B cell (primary cell): ENCODE data around the gene SAMD5. TPM values are rescaled to one million over a fixed set of nuclear protein-coding genes. Genes with fewer than 3 reads are reported as not detected.

Source experiments
- ATAC-seq: fragments of 200-7000 bp; cut with Tn5 transposase; one replicate; pipeline ENCODE4 v1.10.0; 2021; ENCODE audit warnings: low read depth, mild to moderate bottlenecking, moderate number of reproducible peaks, moderate library complexity
- CTCF ChIA-PET: fragments of 350-600 bp; sonication (Branson Sonifier 250); formaldehyde crosslinking; loops from one replicate; lab custom pipeline; 2021; ENCODE audit warnings: antibody characterized with exemption, inconsistent platforms; lab: Charles Lee
- POLR2A ChIA-PET: fragments of 350-600 bp; sonication (Branson Sonifier 250); formaldehyde crosslinking; loops from one replicate; lab custom pipeline; 2021; ENCODE audit warnings: antibody characterized with exemption; lab: Charles Lee
- DNase-seq: peaks from one replicate; pipeline ENCODE4 v3.0.0; 2013
- H2AFZ ChIP-seq: 2 replicates; pipeline ENCODE4 v1.6.1; 2012; ENCODE audit warnings: mild to moderate bottlenecking, low read depth, low read length; ENCODE audit not compliant: insufficient read depth, poor library complexity, severe bottlenecking
- H3K27ac ChIP-seq, 2 donors: 1 replicate in 1 of 2; 2 replicates in 1 of 2; pipeline ENCODE4 v1.5.1; 2012 to 2013; ENCODE audit warnings: low read length in 2 of 2, mild to moderate bottlenecking in 2 of 2, moderate library complexity in 1 of 2
- H3K27me3 ChIP-seq, 4 experiments: fragments of 200-600 bp in 1 of 4; sonication (generic) in 1 of 4; replicated peaks in 1 of 4; 1 replicate in 2 of 4; 2 replicates in 2 of 4; pipeline versions ENCODE4 v1.6.1 to v1.7.0; 2013 to 2016; ENCODE audit warnings: low read length in 3 of 4, mild to moderate bottlenecking in 2 of 4, mixed read lengths in 1 of 4, moderate library complexity in 1 of 4; ENCODE audit not compliant: insufficient read depth in 4 of 4, control insufficient read depth in 3 of 4; ENCODE audit errors: control extremely low read depth in 1 of 4
- H3K36me3 ChIP-seq, 2 experiments: replicated peaks in 1 of 2; 1 replicate in 1 of 2; 2 replicates in 1 of 2; pipeline versions ENCODE4 v1.6.1 to v1.7.1; 2013; ENCODE audit warnings: low read length in 1 of 2; ENCODE audit not compliant: insufficient read depth in 2 of 2, control insufficient read depth in 1 of 2; ENCODE audit errors: control extremely low read depth in 1 of 2, extremely low read depth in 1 of 2
- H3K4me1 ChIP-seq, 2 donors: fragments of 200-600 bp in 1 of 2; sonication (generic) in 1 of 2; 1 replicate in 1 of 2; 2 replicates in 1 of 2; pipeline versions ENCODE4 v1.5.1 to v1.6.1; 2013 to 2017; ENCODE audit warnings: low read length in 2 of 2; ENCODE audit not compliant: control insufficient read depth in 2 of 2, insufficient read depth in 2 of 2
- H3K4me2 ChIP-seq: replicated peaks from 2 replicates; pipeline ENCODE3; 2012; ENCODE audit warnings: mild to moderate bottlenecking, low read depth, low read length; ENCODE audit not compliant: poor library complexity, severe bottlenecking
- H3K4me3 ChIP-seq, 5 experiments: fragments of 200-600 bp in 1 of 5; sonication (generic) in 1 of 5; 1 replicate in 3 of 5; 2 replicates in 2 of 5; pipeline versions ENCODE4 v1.5.1 to v1.7.0; 2011 to 2016; ENCODE audit warnings: low read length in 4 of 5, mild to moderate bottlenecking in 4 of 5, low read depth in 2 of 5, control low read depth in 1 of 5, moderate library complexity in 1 of 5; ENCODE audit not compliant: insufficient read depth in 1 of 5; ENCODE audit errors: control extremely low read depth in 1 of 5, extremely low read depth in 1 of 5
- H3K79me2 ChIP-seq: fragments of 200-600 bp; sonication (generic); one replicate; pipeline ENCODE4 v1.6.0; 2016; ENCODE audit warnings: low read length; ENCODE audit not compliant: control insufficient read depth, insufficient read depth
- H3K9ac ChIP-seq: fragments of 200-600 bp; sonication (generic); 2 replicates; pipeline ENCODE4 v1.6.1; 2017; ENCODE audit warnings: mild to moderate bottlenecking, low read length, moderate library complexity
- H3K9me3 ChIP-seq, 3 donors: one replicate each; pipeline versions ENCODE4 v1.6.1 to v1.7.1; 2013; ENCODE audit warnings: low read length in 2 of 3; ENCODE audit not compliant: control insufficient read depth in 2 of 3, insufficient read depth in 1 of 3; ENCODE audit errors: control extremely low read depth in 1 of 3
- H4K20me1 ChIP-seq: 2 replicates; pipeline ENCODE4 v1.6.0; 2012; ENCODE audit warnings: mild to moderate bottlenecking, low read length; ENCODE audit not compliant: insufficient read depth, control insufficient read depth, poor library complexity, severe bottlenecking
- H3K27ac Mint-ChIP-seq: one replicate; pipeline ENCODE4 v1.8.0; 2021; ENCODE audit warnings: mixed read lengths
- H3K27me3 Mint-ChIP-seq: one replicate; pipeline ENCODE4 v1.8.0; 2021; ENCODE audit warnings: mixed read lengths
- H3K4me1 Mint-ChIP-seq: one replicate; pipeline ENCODE4 v1.8.0; 2021; ENCODE audit warnings: mixed read lengths
- H3K4me3 Mint-ChIP-seq: one replicate; pipeline ENCODE4 v1.8.0; 2021; ENCODE audit warnings: mixed read lengths
- H3K9me3 Mint-ChIP-seq: one replicate; pipeline ENCODE4 v1.8.0; 2022; ENCODE audit warnings: mixed read lengths; ENCODE audit not compliant: insufficient read depth
- EZH2 ChIP-seq: IDR thresholded peaks from 2 replicates; pipeline ENCODE4 v1.6.1; 2012; ENCODE audit warnings: borderline replicate concordance, low read depth, mild to moderate bottlenecking, moderate library complexity, low read length; ENCODE audit not compliant: insufficient read depth, poor library complexity, severe bottlenecking
- WGBS: methylation state at CpG from one replicate; pipeline ENCODE4 v1.1.5; 2013; ENCODE audit warnings: missing lambda C conversion rate; ENCODE audit not compliant: insufficient coverage; 5-methylcytosine and 5-hydroxymethylcytosine counted together
- intact Hi-C: fragments of 100-400 bp; cut with micrococcal nuclease; formaldehyde crosslinking; loops from one replicate; pipeline ENCODE4 v1.10.0; 2022
- polyA plus RNA-seq: library from polyadenylated mRNA; depleted of rRNA; stranded (reverse); fragments of >200 nt; gene quantifications from 2 replicates; pipeline ENCODE4 v1.2.3, GENCODE V29; 2012
- total RNA-seq, 2 donors: library from RNA; stranded (reverse); fragments of 120-200 nt in 1 of 2; gene quantifications; 1 replicate in 1 of 2; 2 replicates in 1 of 2; pipeline versions ENCODE4 v1.2.3 to v1.2.4, GENCODE V29; 2013 to 2022
- TF ChIP-seq, protein P1 (sequence below): fragments of 200-600 bp; IDR thresholded peaks from one replicate; pipeline ENCODE4 v1.8.0; 2022; ENCODE audit warnings: antibody characterized with exemption, mild to moderate bottlenecking

Gene SAMD5
- total and polyA plus RNA-seq, 2 donors (not counting 1 experiment from before 2014, with no cell fraction given) = not detected

DNA sequence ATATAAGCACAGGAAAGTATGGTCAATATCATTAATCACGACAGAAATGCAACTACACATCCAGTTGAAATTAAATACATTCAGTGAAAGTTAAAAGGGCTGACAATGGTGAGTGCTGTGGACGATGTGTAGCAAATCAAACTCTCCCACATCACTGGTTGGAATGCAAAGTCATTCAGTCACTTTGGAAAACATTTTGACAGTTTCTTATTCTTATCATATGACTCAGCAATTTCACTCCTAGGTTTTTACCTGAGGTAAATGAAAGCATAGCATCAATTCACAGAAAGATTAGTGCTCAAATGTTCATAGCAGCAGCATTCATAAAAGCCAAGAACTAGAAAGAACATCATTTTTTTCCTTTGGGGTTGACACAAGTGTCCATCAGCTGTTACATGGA, 28.6 kb upstream of the SAMD5 start:
- H3K4me1 Mint-ChIP-seq = no peaks in the 10 kb centered on the region
- no peak overlapping the region for H3K4me3 Mint-ChIP-seq
- intact Hi-C loops = no loop called here
- Histone ChIP-seq H3K36me3 (no peaks in the 10 kb centered on the region), H3K4me2 (no peak overlapping the region), H3K79me2 (no peaks in the 10 kb centered on the region), H3K9ac (no peak overlapping the region), H3K4me3 (no peak overlapping the region), H3K27me3 (no peaks in the 10 kb centered on the region), H3K9me3 (no peaks in the 10 kb centered on the region), H2AFZ (no peak overlapping the region), H4K20me1 (no peaks in the 10 kb centered on the region), H3K27ac (no peak overlapping the region), H3K4me1 (no peaks in the 10 kb centered on the region)
- ATAC-seq = no peak
- CTCF ChIA-PET = no interaction called here
- TF ChIP-seq, protein P1, sequence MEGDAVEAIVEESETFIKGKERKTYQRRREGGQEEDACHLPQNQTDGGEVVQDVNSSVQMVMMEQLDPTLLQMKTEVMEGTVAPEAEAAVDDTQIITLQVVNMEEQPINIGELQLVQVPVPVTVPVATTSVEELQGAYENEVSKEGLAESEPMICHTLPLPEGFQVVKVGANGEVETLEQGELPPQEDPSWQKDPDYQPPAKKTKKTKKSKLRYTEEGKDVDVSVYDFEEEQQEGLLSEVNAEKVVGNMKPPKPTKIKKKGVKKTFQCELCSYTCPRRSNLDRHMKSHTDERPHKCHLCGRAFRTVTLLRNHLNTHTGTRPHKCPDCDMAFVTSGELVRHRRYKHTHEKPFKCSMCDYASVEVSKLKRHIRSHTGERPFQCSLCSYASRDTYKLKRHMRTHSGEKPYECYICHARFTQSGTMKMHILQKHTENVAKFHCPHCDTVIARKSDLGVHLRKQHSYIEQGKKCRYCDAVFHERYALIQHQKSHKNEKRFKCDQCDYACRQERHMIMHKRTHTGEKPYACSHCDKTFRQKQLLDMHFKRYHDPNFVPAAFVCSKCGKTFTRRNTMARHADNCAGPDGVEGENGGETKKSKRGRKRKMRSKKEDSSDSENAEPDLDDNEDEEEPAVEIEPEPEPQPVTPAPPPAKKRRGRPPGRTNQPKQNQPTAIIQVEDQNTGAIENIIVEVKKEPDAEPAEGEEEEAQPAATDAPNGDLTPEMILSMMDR = no peak
- TF ChIP-seq EZH2 = no peak
- no peaks in the 10 kb centered on the region for H3K27me3 Mint-ChIP-seq
- H3K27ac Mint-ChIP-seq = no peak overlapping the region
- DNase-seq = no peak
- POLR2A ChIA-PET = no interaction called here
- WGBS = 100% methylated on average over 1 of the region's 2 CpGs
- peaks cover 4% of the 10 kb centered on the region for H3K9me3 Mint-ChIP-seq

DNA sequence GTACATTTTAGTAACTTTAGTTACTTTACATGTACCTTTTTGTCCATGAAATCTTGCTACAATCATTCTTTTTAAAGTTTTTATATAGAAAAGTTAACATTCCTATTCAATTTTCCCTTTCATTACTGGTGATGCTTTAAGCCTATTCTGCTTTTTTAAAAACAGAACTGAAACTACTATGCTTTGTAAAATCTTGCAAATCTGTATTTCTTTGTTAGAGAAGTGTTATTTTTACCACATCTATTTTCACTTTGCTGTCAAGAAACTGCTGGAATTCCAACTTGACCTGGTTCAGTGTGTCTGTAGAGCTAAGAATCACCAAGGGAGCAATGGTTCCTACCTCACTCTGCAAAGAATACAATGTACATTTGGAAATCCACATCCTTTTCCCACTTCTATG, 21.8 kb upstream of the SAMD5 start:
- Histone ChIP-seq H3K79me2 (no peaks in the 10 kb centered on the region), H4K20me1 (no peaks in the 10 kb centered on the region), H3K9me3 (no peaks in the 10 kb centered on the region), H3K4me3 (no peak overlapping the region), H2AFZ (no peak overlapping the region), H3K27ac (no peak overlapping the region), H3K4me1 (no peaks in the 10 kb centered on the region), H3K4me2 (no peak overlapping the region), H3K27me3 (no peaks in the 10 kb centered on the region), H3K9ac (no peak overlapping the region), H3K36me3 (no peaks in the 10 kb centered on the region)
- DNase-seq (no peak), ATAC-seq (no peak)
- H3K4me3 Mint-ChIP-seq = no peak overlapping the region
- peaks cover 2% of the 10 kb centered on the region for H3K9me3 Mint-ChIP-seq
- H3K4me1 Mint-ChIP-seq = peaks cover 4% of the 10 kb centered on the region
- H3K27me3 Mint-ChIP-seq = no peaks in the 10 kb centered on the region
- H3K27ac Mint-ChIP-seq = no peak overlapping the region
- TF ChIP-seq, protein P1 = no peak
- TF ChIP-seq EZH2 = no peak
- ChIA-PET POLR2A (no interaction called here), CTCF (no interaction called here)
- intact Hi-C loops = no loop called here
